Left kidney (tissue), 2 donors: Measurements from ENCODE around the gene NEGR1. TPM values are rescaled to one million over a fixed set of nuclear protein-coding genes. Genes with fewer than 3 reads are reported as not detected.

ENCODE experiments used
- DNase-seq: peaks from one replicate; pipeline ENCODE4 v3.0.0-alpha.2; 2013
- polyA plus RNA-seq: library from polyadenylated mRNA; unstranded; fragments of 120-200 nt; gene quantifications from one replicate; pipeline ENCODE4 v1.2.1, GENCODE V29; 2013; ENCODE audit not compliant: insufficient read length

The NEGR1 gene
- polyA plus RNA-seq, 1 donor, result 4.9 TPM

GRCh38 chr1:71778940-71779339, 503.4 kb downstream of the NEGR1 start:
- DNase-seq, result no peak

GRCh38 chr1:71777094-71777493, 505.2 kb downstream of the NEGR1 start:
- DNase-seq, result no peak

DNA sequence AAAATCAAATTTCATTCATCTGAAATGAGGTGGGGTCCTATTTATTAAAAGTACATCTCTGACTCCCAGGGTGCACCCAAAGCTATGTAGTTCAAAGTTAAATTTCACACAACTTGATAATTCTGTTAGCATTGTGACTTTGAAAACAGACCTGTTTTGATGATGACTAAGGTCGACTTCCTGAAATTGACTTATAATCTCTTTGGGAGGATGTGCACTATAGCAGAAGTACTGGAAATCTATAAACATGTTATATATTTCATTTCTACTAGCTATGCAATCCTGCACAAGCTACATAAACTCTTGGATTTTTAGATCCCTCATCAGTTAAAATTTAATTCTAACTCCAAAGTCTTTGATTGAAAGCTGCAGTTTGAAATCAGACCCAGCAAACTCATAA, 507.6 kb downstream of the NEGR1 start:
- no peak for DNase-seq

- DNase-seq, result no peak
Observed at GRCh38 chr1:71770121-71770520, 512.2 kb downstream of the NEGR1 start.

DNA sequence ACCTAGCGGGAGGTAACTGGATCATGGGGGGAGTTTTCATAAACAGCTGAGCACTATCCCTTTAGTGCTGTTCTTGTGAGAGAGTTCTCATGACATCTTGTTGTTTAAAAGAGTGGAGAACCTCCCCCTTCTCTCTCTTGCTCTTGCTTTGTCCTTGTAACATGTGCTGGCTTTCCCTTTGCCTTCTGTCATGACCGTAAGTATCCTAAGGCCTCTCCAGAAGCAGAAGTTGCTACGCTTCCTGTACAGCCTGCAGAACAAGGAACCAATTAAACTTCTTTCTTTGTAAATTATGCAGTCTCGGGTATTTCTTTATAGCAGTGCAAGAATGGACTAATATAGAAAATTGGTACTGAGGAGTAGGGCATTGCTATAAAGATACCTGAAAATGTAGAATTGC, 515.6 kb downstream of the NEGR1 start:
- no peak for DNase-seq

- DNase-seq, result no peak
Observed at GRCh38 chr1:71762514-71763255, 519.7 kb downstream of the NEGR1 start.

- no peak for DNase-seq
Observed at GRCh38 chr1:71755441-71755840, 526.9 kb downstream of the NEGR1 start.

DNA sequence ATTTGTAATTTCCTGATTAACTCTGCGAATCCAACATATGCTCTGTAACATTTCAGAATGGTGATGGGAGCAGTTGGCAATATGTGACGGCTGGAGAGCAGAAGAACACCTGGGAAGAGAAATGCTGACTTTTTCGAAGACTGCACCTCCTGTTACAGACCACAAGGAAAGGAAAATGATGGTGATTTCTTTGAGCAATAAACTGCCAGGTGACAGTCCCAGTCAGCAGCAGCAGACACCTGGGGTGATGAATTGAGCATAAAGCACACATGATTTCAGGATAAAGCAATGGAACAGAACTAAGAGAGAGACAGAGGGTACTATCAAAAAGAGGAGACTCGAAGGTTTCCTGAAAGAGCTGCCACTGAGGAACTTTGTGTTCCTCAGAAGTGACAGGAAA, 528.6 kb downstream of the NEGR1 start:
- no peak for DNase-seq

GRCh38 chr1:71745326-71745725, 537.0 kb downstream of the NEGR1 start:
- DNase-seq, result no peak

DNA sequence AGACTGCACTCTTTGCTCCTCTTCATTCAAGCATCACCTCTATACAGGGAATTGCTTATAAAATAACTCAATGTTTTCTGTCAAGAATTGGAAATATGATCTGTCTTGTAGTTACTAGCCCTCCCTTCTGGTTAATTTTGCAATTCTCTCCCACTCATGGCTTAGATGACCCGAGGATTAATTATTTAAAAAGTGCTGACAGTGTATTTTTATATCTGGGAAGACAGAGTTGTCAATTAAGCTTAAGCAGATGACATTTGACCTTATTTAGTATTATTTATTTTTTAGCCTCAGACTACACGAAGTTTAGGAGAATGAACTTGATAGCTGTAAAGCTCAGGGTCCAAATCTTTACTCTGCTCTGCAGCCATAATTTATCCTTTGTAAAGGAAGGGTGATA, 538.5 kb downstream of the NEGR1 start:
- peak; percentile 14 for DNase-seq

DNA sequence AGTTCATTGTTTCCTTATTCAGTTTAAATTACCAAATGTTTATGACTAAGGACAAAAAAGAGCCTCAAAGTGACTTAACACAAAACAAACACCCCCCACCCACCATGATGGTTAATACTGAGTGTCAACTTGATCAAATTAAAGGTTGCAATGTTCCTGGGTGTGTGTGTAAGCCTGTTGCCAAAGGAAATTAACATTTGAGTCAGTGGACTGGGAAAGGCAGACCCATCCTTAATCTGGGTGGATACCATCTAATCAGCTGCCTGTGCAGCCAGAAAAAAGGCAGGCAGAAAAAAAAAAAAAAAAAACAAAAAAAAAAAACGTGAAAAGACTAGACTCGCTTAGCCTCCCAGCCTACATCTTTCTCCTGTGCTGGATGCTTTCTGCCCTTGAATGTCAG, 543.4 kb downstream of the NEGR1 start:
- DNase-seq, result no peak

- no peak for DNase-seq
Observed at GRCh38 chr1:71738256-71738655, 544.1 kb downstream of the NEGR1 start.

DNA sequence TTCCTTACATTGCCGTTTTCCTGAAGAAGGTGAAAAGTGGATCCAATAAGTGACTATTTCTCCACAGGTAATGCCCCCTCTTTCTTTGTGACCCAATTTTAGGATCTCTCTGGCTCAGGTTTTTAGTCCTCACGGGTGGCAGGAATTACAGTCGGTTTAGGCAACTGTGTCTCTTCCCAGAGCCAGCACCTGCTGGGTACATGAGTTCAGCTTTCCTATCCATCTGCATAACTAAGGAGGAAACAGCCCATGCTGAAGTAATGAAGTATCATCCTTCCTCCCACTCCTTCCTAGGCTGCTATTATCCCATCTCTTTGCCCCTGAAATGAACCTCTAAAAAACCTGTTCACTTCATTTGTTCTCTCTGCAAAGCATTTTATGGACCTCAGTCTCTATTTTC, 544.6 kb downstream of the NEGR1 start:
- no peak for DNase-seq

GRCh38 chr1:71733121-71733520, 549.2 kb downstream of the NEGR1 start:
- no peak for DNase-seq

GRCh38 chr1:71721532-71721931, 560.8 kb downstream of the NEGR1 start:
- DNase-seq, result no peak

- no peak for DNase-seq
Observed at GRCh38 chr1:71719330-71719729, 563.0 kb downstream of the NEGR1 start.

GRCh38 chr1:71717186-71717585, 565.2 kb downstream of the NEGR1 start:
- no peak for DNase-seq

DNA sequence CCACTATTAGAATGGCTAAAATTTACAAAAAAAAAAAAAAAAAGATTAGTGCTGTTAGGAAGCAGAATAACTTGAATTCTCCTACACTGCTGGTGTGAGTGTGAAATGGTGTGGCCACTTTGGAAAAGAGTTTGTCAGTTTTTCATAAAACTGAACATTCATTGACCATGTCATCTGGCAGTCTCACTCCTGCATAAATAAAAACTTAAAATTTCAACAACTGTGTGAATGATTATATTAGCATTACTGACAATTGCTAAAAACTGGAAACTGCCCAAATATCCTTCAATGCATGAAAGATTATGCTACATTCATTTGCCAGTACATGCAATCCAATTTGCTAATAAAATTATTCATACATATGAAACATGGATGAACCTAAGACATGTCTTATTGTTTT, 570.9 kb downstream of the NEGR1 start:
- no peak for DNase-seq

- peak; percentile 26 for DNase-seq
Observed at GRCh38 chr1:71706029-71706671, 576.2 kb downstream of the NEGR1 start.

- DNase-seq, result no peak
Observed at GRCh38 chr1:71698186-71698585, 584.2 kb downstream of the NEGR1 start.

DNA sequence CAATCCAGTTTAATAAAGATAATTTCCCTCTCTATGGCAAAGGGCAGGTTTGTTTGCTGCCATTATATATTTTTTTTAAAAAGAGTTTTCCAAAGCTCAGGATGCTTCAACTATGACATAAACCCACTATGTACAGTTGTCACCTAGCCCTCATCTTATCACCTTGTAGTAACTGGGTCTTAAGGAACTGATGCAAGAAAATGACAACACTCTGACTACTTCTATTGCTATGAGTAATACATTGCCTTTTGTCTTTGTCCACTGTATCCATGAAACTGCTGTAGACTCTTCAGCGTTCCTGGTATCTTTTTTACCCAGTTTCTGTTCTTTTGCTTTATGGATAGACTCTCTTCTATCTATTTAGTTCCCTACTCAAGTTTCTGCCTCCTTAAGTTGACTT, 586.5 kb downstream of the NEGR1 start:
- no peak for DNase-seq

GRCh38 chr1:71695084-71695483, 587.3 kb downstream of the NEGR1 start:
- DNase-seq, result no peak

- DNase-seq, result no peak
Observed at GRCh38 chr1:71693581-71693980, 588.8 kb downstream of the NEGR1 start.

DNA sequence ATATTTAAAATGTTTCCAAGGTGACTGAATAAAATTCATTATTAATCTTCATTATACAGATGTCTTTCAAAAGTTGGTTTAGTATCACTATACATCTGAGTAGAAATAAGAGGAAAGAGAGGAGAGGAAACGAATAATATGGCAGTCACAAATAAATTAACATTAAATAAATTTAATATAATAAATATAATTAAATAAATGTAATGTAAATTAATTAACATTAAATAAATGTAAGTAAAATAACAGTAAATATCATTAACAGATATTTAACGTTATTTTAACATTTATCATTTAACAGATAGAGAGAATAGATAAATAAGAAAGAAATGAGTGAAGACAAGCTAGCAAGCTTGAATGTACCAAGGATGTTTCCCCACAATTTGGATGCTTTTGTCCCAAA, 592.7 kb downstream of the NEGR1 start:
- DNase-seq, result no peak
